A549 (cell line): ENCODE results near the gene KEAP1.

Experiments
- CEBPB ChIP-seq, 2 experiments: fragments of >200 bp in 1 of 2; sonication (Bioruptor Twin) in 1 of 2; formaldehyde crosslinking in 1 of 2; IDR thresholded peaks; 2 replicates each; pipeline ENCODE4 v1.6.1; 2012 to 2016
- CHD4 ChIP-seq: fragments of 200-600 bp; sonication (generic); IDR thresholded peaks from 2 replicates; pipeline ENCODE4 v1.6.1; 2016; ENCODE audit warnings: antibody characterized with exemption, mild to moderate bottlenecking, borderline replicate concordance
- POLR2AphosphoS2 ChIP-seq: conservative IDR thresholded peaks from 2 replicates; pipeline ENCODE4 v1.6.1; 2012; ENCODE audit warnings: low read length, improper control_type of control experiment, inconsistent platforms
- TF ChIP-seq, protein P1 (sequence below): fragments of >200 bp; sonication (Bioruptor Twin); formaldehyde crosslinking; IDR thresholded peaks from 3 replicates; pipeline ENCODE4 v1.5.1; 2016

GRCh38 chr19:10543059-10543419, 39.9 kb upstream of the KEAP1 start:
- TF ChIP-seq, protein P1, sequence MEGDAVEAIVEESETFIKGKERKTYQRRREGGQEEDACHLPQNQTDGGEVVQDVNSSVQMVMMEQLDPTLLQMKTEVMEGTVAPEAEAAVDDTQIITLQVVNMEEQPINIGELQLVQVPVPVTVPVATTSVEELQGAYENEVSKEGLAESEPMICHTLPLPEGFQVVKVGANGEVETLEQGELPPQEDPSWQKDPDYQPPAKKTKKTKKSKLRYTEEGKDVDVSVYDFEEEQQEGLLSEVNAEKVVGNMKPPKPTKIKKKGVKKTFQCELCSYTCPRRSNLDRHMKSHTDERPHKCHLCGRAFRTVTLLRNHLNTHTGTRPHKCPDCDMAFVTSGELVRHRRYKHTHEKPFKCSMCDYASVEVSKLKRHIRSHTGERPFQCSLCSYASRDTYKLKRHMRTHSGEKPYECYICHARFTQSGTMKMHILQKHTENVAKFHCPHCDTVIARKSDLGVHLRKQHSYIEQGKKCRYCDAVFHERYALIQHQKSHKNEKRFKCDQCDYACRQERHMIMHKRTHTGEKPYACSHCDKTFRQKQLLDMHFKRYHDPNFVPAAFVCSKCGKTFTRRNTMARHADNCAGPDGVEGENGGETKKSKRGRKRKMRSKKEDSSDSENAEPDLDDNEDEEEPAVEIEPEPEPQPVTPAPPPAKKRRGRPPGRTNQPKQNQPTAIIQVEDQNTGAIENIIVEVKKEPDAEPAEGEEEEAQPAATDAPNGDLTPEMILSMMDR, result no peak
- no peak for TF ChIP-seq CHD4
- no peak for TF ChIP-seq POLR2AphosphoS2
- no peak for TF ChIP-seq CEBPB (IDR thresholded peaks at IDR 0.05)
